ENCODE measurements around the gene SYNE2.
A peak's percentile ranks its signal among the peaks of the same experiment; 100 is the strongest.

SYNE2 gene

DNA sequence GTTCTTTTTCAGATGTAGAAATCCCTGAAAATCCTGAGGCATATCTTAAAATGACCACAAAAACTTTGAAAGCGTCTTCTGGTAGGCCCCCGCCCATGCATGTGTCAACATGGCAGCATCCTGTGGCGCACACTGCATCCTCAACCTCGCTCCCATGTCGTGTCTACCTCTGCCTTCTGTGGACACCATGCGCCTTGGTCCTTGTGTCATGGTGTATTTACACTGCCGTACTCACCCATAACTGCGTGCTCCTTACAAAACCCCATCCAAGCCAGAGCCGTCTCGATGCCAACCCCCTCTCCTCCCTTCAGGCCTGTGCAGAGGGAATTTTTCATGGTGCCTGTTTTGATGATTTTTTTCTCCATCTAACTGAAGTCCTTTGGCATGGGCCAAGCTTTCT, 362.5 kb downstream of the SYNE2 start:
- DNase-seq (ENCODE audit: low read depth, low spot score) = no peak

DNA sequence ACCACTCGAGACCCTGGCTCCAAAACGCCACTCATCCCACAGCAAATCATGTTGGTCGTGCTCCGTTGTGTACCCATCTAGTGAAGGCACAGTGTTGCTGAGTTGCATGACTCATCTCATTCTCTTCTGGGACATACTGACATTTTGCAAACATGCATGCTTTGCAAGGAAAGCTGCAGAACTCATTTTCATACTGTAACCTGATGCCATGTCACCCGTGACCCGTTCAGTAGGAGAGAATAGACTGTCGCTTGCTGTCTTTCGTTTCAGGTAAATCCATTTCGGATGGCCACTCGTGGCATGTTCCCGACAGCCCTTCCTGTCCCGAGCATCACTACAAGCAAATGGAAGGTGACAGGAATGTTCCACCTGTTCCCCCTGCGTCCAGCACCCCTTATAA, 363.2 kb downstream of the SYNE2 start:
- no peak for DNase-seq (ENCODE audit: low read depth, low spot score)

DNA sequence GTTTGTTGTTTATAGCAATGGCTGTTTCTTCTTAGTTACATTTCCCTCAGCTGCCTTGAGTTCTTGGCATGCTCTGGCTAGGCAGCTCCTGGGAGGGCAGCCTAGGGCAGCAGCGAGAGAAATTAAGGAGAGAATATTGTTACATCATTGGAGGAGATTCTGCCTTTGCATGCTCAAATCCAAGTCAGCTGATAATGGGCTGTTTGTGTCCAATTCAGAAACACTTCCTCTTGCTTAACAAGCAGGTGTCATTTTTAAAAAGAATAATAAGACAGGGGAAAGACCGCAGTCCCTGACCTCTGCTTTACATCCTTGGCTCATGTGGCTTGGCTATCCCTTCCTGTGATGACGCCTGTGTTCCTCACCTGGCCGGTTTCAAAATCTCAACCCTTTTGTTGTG, 364.5 kb downstream of the SYNE2 start:
- DNase-seq (ENCODE audit: low read depth, low spot score) = no peak

DNA sequence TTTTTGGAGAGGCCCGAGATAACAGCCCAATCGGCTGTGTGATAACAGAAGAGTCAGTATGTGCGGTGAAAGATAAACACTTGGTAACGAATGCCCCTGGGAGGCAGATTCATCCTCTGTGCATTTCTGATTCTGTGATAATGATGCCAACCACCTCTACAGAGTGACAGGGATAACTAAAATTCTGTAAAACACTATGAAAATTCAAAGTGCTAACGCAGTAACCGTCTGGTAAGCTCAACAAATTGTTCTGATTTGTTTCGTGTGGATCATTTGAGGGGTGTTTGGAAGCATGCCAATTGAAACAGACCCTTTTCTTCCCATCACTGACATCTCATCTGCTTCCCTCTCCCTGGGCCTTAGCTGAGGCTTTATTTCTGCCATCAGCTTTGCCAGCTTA, 365.0 kb downstream of the SYNE2 start:
- DNase-seq (ENCODE audit: low read depth, low spot score) = no peak

DNA sequence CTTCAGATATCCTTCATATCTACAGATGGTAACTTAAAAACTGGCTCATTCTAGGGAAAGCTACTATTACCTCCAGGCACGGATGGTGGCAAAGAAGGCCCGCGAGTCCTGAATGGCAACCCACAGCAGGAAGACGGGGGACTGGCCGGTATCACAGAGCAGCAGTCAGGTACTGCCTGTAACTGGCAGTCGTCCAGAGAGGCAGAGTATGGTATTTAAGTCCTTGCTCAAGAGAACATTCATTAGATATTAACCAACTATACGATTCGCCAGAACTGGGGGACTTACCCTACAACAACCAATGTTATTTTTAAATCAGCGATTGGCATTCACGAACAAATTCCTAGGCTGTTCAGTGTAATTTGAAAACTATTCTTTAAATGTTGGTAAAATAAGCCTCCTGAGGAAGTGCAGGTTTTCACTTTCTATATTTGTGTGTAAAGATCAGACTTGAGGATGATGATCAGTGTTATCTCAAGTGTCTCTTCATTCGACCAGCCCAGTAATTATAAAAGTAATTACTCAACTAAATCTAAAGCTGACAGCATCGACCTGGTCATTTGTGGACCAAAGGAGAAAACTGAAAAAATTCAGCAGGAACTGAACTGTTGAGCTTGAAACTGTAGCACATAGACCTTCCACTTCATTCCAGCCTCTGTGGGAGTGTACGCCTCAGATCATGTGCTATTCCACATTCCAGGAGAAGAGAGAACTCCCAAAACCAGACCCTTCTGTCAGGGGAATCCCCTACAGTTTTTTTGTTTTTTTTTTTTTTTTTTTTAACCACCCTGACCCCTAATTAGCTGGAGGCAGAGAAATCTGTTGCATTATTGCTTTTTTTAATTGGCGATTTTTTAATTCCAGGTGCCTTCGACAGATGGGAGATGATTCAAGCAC, 365.8 kb downstream of the SYNE2 start:
- DNase-seq (ENCODE audit: low read depth, low spot score) = no peak

DNA sequence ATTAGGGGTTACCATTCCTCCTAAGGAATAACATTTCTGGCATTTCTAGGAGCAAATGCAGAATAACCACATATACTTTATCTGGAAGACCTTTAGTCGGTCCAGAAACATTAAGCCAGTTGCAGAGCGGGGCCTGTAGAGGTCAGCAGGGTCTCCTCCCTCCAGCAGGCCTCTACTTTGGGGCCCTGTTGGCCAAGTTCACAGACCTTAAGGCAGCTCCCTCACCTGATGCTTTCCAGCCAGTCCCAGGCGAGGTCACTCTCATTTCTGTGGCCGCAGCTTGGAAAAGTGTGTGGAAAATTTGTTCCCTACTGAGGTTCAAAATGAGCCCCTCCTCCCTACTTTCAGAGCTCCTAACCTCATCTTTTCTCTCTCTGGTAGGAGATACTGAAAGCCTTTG, 367.3 kb downstream of the SYNE2 start:
- no peak for DNase-seq (ENCODE audit: low read depth, low spot score)

DNA sequence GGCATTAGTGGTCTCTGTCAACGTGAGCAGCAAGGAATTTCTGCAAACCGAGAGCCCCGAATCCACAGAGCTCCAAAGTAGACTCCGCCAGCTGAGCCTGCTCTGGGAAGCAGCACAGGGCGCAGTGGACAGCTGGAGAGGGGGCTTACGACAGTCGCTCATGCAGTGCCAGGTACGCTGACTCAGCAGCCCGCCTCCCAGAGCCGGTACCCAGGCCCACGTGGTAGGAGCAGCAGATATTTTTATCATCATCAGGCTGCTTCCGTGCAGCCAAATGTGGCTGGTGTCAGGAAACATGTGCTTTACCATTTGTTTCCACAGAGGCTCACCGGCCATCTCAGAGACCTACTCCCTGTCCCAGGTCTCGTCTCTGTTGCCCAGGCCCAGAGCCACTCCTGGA, 367.7 kb downstream of the SYNE2 start:
- DNase-seq (ENCODE audit: low read depth, low spot score) = no peak

DNA sequence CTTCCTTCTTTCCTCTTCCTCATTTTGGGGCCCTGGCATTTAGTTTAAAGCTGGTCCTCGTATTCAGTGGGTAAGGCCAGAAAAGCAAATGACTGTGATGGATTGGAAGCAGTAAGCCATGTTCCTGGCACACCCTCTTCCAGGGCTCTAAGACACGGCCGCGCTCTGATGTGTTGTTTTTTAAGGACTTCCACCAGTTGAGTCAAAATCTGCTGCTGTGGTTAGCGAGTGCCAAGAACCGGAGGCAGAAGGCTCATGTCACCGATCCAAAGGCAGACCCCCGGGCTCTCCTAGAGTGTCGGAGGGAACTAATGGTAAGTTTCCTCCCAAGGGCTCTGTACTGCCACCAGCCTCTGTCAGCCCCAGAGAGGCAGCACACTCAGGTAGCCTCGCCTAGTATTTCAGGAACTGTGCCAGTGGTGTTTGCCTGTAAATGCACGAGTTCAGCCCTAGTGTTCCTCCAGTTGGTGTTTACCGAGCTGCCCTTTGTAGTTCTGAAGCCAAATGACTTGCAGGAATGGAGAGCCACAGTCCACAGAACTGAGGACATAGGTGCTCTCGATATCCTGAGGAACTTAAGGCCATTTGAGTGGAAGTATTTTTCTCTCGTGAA, 368.7 kb downstream of the SYNE2 start:
- DNase-seq (ENCODE audit: low read depth, low spot score) = no peak

DNA sequence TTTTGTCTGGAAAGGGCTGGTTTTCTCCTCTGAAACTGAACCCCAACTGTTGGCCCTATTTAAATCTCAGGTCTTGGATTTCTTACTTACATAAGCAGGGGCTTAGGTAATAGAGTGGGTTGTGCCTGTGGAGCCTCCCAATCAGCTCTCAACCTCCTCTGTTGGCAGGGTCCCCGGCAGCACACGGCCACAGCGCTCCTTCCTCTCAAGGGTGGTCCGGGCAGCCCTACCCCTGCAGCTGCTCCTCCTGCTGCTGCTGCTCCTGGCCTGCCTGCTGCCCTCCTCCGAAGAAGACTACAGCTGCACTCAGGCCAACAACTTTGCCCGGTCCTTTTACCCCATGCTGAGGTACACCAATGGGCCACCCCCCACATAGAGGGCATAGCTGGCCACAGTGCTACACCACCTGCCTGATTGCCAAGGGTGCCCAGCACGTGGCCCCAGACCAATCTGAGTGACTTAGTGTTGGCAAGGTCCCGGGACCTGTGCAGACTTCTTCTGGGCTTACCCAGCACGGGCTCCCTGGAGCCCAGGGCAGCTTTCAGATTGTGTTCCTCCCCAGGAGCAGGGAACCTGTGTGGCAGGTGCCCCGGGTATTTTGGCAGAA, 372.4 kb downstream of the SYNE2 start:
- no peak for DNase-seq (ENCODE audit: low read depth, low spot score)

DNA sequence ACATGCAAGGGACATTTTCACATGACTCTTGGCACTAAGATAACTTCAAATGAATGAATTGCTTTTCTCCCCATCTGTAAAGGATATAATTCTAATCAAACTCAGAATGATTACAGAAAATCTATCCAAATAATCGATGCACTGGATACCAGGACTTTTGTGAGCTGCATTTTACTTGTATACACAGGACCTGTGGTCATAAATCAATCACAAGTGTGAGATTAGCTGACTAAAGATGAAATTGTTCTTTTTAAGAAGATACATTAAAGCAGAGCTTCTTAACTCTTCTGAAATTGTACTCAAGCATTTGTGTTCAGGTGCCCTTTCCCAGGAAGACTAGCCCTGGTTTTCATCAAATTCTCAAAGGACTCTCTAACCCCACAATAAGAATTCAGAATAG, 375.1 kb downstream of the SYNE2 start:
- DNase-seq (ENCODE audit: low read depth, low spot score) = no peak

DNA sequence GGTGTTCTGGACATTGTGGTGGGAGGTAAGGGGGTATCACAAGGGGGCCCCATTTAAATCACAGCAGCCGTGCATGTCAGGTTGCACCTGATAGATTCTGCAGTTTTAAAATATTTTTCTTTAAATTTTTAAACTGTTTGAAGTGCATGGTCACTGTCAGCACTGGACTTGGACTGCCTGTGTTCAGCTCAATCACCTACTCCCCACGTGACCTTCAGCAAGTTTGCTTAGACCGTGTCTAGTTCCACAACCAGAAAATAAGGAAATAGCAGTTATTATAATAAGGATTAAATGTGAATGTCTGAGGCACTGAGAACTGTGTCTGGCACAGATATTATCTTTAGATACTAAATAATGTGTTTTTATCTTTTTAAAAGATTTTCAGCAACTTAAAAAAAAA, 376.7 kb downstream of the SYNE2 start:
- DNase-seq (ENCODE audit: low read depth, low spot score) = no peak

DNA sequence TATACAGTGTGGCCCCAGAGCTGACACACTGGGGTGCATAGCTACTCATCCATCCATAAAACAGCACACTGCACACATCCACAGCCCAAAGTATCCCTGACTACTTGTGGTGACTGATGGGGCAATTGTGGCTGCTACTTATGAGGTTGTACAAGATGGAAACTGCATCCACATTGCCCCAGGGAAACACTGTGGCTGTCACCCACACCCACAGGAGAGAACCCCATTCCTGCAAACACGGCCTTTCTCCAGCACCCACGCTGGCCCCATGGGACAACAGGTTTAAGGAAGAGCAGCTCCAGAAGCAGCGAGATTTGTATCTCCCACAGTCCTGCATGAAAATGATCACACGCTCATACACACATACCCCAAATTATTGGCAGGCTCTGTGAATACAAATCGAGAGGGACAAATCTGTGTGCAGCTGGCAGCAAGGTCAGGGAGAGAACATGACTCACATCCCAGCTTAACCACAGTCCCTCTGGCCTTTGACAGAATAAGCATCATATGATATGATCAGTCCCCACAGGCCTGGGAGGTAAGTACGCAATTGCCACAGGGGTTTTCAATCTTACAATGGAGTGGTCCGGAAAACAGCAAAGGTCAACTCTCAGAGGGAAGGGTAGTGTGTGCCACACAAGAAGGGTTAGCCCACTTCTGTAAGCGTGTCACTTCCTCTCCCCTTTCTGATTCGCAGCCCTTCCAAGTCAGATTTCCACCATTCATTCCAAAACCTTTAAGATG, 379.5 kb downstream of the SYNE2 start:
- DNase-seq (ENCODE audit: low read depth, low spot score) = peak; percentile 92

DNA sequence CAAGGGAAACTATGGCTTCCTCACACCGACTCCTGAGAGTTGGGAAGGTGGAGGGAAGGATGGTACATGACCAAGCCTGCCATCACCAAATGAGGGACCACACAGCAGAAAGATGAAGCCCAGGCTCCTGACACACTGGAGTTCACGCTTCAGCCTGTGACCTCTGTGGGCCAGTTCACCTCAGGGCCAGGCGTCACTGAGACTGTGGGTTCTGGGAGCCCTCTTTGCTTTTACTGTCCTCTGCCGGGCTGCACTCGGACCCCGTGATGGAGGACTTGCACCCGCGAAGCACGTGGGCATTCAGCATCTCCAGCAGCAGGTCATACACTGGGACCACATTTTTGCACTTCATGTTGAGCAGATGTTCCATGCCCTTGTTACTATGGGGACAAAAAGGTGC, 380.1 kb downstream of the SYNE2 start:
- DNase-seq (ENCODE audit: low read depth, low spot score) = no peak

DNA sequence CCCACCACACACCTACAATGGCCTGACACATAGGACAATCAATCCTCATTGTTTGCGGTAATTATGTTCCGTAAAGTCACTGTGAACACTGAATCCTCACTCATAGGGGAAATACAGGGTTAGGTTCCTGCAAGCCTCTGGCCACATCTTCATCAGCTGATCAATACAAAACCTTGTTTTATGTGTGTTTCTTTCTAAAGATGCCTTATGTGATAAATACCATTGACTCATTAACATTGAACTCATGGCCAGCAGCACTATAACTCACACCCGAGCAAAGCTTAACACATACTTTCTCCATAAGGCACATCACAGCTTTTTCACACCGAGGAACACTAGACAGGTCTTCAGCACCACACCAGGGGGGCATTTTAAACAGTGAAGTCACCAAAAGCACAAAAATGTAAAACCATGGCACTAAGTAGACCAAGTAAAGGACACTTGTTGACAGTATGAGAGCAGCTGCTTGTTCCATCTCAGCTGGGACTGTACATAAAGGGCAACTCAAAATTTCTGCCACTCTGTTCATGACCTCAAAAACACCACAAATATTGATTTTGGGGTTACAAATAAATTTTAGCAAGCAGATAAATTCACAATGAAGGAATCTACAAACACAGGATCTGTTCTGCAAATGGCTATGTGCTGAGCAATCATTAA, 380.9 kb downstream of the SYNE2 start:
- DNase-seq (ENCODE audit: low read depth, low spot score) = no peak

DNA sequence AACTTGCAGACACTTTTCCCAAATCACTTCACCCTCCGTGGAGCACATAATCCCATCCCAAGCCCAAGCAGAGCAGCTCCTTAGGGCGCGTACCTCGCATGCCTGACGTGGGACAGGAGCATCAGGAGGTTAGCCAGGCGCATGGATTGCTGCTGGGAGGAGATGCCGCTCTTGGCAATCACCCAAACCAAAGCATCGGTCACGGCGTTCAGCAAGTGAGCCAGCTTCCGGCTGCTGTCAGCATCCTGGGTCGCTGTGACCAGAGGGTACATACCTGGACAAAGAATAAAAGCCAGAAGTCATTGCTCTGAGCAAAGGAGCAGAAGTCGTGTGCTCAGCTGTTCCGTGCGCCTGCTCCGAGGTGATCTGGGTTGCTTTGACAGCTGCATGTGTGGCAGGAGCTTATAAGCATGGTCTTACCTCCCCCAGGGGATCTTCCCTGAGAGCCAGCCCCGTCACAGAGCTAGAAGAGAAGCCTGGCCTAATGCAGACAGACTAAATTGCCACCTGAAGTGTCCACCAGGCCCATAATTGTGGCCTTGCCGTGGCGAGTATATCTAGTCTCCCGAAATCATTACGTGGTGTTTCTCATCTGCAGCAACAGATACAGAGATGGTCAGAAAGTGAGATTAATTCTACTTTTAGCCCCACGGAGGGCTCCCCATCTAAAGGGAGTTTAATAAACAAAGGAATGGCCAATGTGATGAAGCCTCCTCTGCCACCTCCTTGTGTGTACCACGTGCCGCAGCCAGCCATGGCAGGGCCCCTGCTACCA, 382.3 kb downstream of the SYNE2 start:
- peak; percentile 77 for DNase-seq (ENCODE audit: low read depth, low spot score)

DNA sequence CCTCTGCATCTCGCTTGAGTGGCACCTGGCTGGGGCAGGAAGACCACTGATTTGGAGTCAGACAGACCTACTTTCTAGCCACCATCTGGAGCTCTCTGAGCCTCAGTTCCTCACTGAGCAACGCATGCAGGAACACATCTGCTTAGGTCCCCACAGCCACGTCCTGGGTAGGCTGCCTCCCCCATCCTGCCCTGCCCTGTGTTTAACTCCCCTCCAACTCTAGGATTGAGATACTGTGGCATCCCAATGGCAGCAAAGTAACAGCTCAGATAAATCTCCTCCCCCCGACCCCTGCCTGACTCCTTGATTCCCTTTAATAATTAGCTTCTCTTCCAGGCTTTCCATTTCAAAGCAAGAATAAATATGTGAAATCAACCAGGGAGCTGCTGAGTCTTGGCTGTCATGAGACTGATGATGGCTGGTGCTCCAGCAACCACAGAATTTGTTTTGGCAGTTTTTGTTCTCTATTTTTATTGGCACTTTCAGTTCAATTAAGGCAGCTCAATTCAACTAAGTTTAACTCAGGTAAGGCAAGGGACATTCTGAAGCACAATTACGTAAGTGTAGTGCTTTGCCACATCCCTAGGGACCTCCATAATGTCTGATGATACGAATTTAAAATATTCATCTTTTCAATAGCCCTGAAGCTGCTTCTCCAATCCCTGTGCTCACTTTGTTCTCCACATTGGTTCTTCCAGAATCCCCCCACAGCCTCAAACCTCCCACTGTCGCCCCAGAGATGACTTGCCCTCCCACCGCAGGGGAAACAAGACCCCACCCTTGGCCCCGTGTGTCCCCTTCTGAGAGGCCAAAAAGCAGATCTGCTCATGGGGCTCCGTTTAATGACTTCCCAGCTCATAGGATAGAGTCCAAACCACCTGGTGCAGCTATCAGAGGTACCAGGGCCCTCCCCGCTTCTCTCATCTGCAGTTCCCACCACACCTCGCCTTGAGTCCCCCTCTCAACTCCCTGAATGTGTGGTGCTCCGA, 383.1 kb downstream of the SYNE2 start:
- peak; percentile 81 for DNase-seq (ENCODE audit: low read depth, low spot score)

DNA sequence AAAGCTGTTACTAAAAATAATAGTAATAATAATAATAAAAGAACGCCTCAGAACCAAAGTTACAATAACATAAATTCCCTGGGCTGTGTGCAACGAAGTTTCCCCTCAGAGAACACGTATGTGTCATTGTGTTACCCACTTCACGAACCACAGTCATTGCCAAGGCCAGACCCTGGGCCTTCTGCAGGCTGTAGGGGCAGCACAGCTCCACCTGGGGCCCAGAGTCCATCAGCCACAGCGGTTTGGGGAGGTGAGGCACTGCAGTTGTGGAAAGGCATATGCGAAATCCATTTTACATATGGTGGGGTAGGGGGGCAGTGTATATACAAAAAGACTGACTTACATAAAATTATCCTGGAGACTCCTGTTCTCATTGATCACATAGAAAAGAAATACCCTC, 385.2 kb downstream of the SYNE2 start:
- no peak for DNase-seq (ENCODE audit: low read depth, low spot score)

DNA sequence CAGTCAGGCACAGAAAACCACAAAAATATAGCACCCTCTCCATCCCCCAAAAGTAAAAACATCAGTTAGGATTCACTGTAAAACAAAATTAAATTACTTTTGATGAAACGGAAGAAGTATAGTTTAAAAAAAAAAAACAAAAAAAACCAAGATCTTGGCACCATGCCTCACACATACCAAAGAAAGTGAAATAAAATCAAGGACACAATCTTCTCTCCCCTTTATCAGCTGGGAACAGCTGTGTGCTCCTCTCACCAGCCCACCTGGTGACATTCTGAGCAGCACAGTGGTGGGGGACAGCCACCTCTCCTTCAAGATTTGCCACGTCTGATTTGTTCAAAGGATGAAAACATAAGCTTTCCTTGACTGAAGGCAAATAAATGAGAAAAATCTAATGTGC, 385.8 kb downstream of the SYNE2 start:
- no peak for DNase-seq (ENCODE audit: low read depth, low spot score)

DNA sequence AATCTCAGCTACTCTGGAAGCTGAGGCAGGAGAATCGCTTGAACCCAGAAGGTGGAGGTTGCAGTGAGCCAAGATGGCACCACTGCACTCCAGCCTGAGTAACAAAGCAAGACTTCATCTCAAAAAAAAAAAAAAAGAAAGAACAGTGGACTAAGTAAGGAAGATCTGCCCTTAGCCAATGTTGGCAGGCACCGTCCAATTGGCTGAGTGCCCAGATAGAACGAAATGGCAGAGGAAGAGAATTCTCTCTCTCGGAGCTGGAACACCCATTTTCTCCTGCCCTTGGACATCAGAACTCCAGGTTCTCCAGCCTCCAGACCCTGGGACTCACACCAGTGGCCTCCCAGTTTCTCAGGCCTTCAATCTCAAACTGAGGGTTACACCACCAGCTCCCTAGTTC, 391.5 kb downstream of the SYNE2 start:
- DNase-seq (ENCODE audit: low read depth, low spot score) = peak; percentile 50

DNA sequence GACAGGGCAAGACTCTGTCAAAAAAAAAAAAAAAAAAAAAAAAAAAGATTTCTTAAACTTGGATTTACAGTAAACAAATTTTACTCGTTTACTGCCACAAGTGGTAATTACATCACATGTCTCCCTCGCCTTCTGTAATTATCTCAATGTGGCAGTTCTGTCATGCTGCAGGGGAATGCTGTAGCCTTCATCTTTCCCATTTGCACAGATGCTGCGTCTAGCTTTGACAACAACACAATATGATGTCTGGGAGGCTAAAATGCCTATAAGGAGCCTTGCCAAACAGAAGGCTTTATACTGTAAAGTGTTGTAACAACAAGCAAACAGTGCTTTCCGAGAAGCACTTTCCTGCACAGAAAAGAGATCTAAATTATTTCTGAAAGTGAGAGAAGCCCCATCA, 392.7 kb downstream of the SYNE2 start:
- no peak for DNase-seq (ENCODE audit: low read depth, low spot score)

All from astrocyte of the hippocampus (primary cell).